Stimulated activated CD4-positive, alpha-beta T cell treated with anti-CD3 and anti-CD28 coated beads, Interleukin-1b, Interleukin-23, amount 100 ng/mL, for 4 hours (primary cell): ENCODE results near the gene FN1.

Experiments
- DNase-seq, 2 donors: peaks; one replicate each; pipeline ENCODE4 v3.0.0-alpha.2; 2020; ENCODE audit warnings: low read depth in 2 of 2

The FN1 gene

GRCh38 chr2:215384710-215385109 lies 51.2 kb downstream of the FN1 start:
- no peak for DNase-seq

- no peak for DNase-seq
These were observed 52.1 kb downstream of the FN1 start for GRCh38 chr2:215383652-215384279.

GRCh38 chr2:215382480-215382879 lies 53.4 kb downstream of the FN1 start:
- no peak for DNase-seq

- no peak for DNase-seq
These were observed 53.9 kb downstream of the FN1 start for GRCh38 chr2:215382011-215382410.

GRCh38 chr2:215380699-215381098 lies 55.2 kb downstream of the FN1 start:
- no peak for DNase-seq

GRCh38 chr2:215379948-215380347 lies 55.9 kb downstream of the FN1 start:
- DNase-seq: no peak

GRCh38 chr2:215379039-215379438 lies 56.8 kb downstream of the FN1 start:
- no peak for DNase-seq

- DNase-seq: no peak
These were observed 57.8 kb downstream of the FN1 start for GRCh38 chr2:215378045-215378444.

- no peak for DNase-seq
These were observed 58.6 kb downstream of the FN1 start for GRCh38 chr2:215377283-215377682.

GRCh38 chr2:215376103-215376780 lies 59.6 kb downstream of the FN1 start:
- no peak for DNase-seq

GRCh38 chr2:215375467-215375830 lies 60.4 kb downstream of the FN1 start:
- no peak for DNase-seq

GRCh38 chr2:215374642-215375466 lies 61.0 kb downstream of the FN1 start:
- no peak for DNase-seq

GRCh38 chr2:215374002-215374401 lies 61.9 kb downstream of the FN1 start:
- DNase-seq: no peak

GRCh38 chr2:215372968-215373649 lies 62.8 kb downstream of the FN1 start:
- no peak for DNase-seq

- no peak for DNase-seq
These were observed 63.7 kb downstream of the FN1 start for GRCh38 chr2:215371915-215372897.

- no peak for DNase-seq
These were observed 65.5 kb downstream of the FN1 start for GRCh38 chr2:215370112-215370965.

GRCh38 chr2:215369181-215369760 lies 66.6 kb downstream of the FN1 start:
- DNase-seq: no peak

- no peak for DNase-seq
These were observed 67.4 kb downstream of the FN1 start for GRCh38 chr2:215368493-215368809.

- no peak for DNase-seq
These were observed 68.0 kb downstream of the FN1 start for GRCh38 chr2:215367662-215368492.
